ENCODE measurements around the gene SOCS3.

DNA sequence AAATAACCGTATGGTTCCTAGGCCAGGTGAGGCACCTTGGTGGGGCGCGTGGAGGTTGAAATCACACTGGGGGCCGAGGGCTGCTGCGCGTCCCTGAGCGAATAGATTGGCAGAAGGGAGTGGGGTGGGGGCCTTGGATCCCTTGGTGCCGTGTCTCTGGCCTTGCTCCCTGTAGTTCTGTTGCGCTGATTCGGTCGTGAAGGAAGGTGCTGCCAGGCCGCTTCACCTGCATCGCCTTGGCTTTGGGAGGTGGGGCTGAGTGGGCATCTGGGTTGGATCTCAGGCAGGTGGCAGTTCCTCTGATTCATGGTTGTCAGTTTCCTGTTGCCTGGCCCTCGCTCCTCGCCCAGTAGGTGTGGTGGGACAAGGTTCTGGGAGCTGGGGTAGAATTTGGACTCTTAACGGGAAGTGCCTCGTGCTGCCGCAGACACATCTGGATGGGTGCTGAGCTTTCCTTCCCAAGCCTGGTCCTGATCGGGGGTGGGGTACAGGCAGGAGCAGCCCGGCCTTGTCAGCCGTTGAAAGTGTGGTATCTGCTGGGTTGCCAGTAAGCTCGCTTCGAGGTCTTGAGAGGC lies 48.7 kb upstream of the SOCS3 start:
- TF ChIP-seq, protein P1, sequence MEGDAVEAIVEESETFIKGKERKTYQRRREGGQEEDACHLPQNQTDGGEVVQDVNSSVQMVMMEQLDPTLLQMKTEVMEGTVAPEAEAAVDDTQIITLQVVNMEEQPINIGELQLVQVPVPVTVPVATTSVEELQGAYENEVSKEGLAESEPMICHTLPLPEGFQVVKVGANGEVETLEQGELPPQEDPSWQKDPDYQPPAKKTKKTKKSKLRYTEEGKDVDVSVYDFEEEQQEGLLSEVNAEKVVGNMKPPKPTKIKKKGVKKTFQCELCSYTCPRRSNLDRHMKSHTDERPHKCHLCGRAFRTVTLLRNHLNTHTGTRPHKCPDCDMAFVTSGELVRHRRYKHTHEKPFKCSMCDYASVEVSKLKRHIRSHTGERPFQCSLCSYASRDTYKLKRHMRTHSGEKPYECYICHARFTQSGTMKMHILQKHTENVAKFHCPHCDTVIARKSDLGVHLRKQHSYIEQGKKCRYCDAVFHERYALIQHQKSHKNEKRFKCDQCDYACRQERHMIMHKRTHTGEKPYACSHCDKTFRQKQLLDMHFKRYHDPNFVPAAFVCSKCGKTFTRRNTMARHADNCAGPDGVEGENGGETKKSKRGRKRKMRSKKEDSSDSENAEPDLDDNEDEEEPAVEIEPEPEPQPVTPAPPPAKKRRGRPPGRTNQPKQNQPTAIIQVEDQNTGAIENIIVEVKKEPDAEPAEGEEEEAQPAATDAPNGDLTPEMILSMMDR (IDR thresholded peaks at IDR 0.05) = no peak
- no peak for TF ChIP-seq POLR2A (IDR thresholded peaks at IDR 0.05)
